ENCODE measurements around the gene FCGR3B. TPM values are rescaled to one million over a fixed set of nuclear protein-coding genes. Genes with fewer than 3 reads are reported as not detected.
A peak's percentile ranks its signal among the peaks of the same experiment; 100 is the strongest.
"Not testable (repeated sequence)": the region's sequence is repeated elsewhere in the genome, so short reads cannot be mapped to it uniquely, and the experiment has no call there.

FCGR3B gene
- total RNA-seq, 1 experiment from 2014 or later, result not detected

DNA sequence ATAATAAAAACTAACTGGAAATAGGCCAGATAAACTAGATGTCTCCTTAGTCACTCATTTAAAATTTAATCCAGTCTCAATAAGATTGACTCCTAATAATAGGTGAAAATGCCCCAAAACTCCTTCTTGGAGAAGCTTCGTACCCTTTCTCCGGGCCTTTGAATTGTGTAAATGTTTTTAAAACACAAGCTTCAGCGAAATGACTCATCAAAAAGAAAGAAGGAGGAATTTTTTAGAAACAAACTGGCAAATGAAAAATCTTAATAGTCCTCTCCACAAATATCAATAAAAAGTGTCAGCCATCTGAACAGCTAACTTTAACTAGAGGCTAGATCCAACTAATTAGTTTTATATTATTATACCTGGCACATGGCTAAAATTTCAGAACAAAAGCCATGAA is 33.9 kb downstream of the FCGR3B start:
- H3K9me3 Mint-ChIP-seq (ENCODE audit: unreplicated experiment); H3K4me3 Mint-ChIP-seq (ENCODE audit: unreplicated experiment): not testable (repeated sequence)
- intact Hi-C loops (cut with micrococcal nuclease; ENCODE audit: unreplicated experiment), result loop anchor here (5.0 kb wide), 1 partner anchor 85 kb away; no protein-coding TSS in a partner anchor

DNA sequence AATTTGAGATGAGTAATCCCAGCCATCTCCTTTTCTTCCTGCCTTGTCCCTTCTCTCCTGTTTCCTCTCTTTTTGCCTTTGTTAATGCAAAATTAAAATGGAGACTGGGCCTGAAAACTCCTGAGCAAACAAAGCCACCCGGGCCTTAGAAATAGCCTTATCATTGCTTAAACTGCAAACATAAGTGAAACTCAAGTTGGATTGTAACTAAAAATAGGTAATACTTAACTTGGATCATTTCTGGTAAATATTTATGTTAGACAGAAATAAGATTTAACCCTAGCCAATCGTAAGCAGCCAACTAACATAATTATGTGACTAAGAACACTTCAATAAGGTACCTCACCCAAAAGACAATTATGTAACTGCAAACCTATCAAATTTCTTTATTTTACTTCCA is 35.4 kb downstream of the FCGR3B start:
- BruUV-seq (replicated peaks); DNase-seq; POLR2A ChIA-PET; H3K9me3 ChIP-seq; H3K27ac Mint-ChIP-seq (ENCODE audit: unreplicated experiment); H3K4me3 Mint-ChIP-seq (ENCODE audit: unreplicated experiment); H3K36me3 ChIP-seq (ENCODE audit: control insufficient read depth, insufficient read depth, low read length); CTCF ChIA-PET; H3K9me3 Mint-ChIP-seq (ENCODE audit: unreplicated experiment); H3K36me3 Mint-ChIP-seq (ENCODE audit: insufficient read depth, unreplicated experiment); H3K27me3 ChIP-seq (replicated peaks; ENCODE audit: control insufficient read depth, insufficient read depth, low read length); H3K4me1 Mint-ChIP-seq (ENCODE audit: low read depth, unreplicated experiment); H3K4me1 ChIP-seq; H3K4me3 ChIP-seq (ENCODE audit: low read depth, low read length); H3K27me3 Mint-ChIP-seq (ENCODE audit: insufficient read depth, unreplicated experiment): not testable (repeated sequence)
- intact Hi-C loops (cut with micrococcal nuclease; ENCODE audit: unreplicated experiment), result loop anchor here (5.0 kb wide), 1 partner anchor 83 kb away; no protein-coding TSS in a partner anchor

More for the DNA sequence above, 33.9 kb downstream of the FCGR3B start:
- H3K4me1 ChIP-seq; BruUV-seq (replicated peaks); DNase-seq; H3K27me3 ChIP-seq (replicated peaks; ENCODE audit: control insufficient read depth, insufficient read depth, low read length); H3K36me3 Mint-ChIP-seq (ENCODE audit: insufficient read depth, unreplicated experiment); POLR2A ChIA-PET; H3K27ac Mint-ChIP-seq (ENCODE audit: unreplicated experiment); H3K27me3 Mint-ChIP-seq (ENCODE audit: insufficient read depth, unreplicated experiment); H3K36me3 ChIP-seq (ENCODE audit: control insufficient read depth, insufficient read depth, low read length); H3K4me1 Mint-ChIP-seq (ENCODE audit: low read depth, unreplicated experiment); CTCF ChIA-PET; H3K9me3 ChIP-seq; H3K4me3 ChIP-seq (ENCODE audit: low read depth, low read length): not testable (repeated sequence)

DNA sequence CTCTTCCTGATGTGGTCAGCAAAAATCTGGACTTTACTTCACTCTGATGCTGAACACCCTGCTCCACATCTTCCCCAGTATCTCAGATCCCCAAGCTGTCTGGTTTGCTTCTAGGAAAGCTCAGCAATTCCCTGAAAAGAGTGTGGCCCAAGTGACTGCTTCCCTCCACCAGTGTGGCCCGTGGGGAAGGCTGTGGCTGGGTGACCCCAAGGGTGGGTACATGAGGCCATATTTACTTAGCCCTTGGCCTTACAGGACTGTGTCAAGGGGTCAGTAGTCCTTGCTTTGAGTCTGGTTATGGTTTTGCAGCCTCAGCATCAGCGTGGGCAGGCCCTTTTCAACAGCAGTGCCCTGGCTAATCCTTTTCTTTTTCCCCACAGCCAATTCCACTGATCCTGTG is 35.8 kb downstream of the FCGR3B start:
- POLR2A ChIA-PET; H3K4me1 ChIP-seq; H3K4me3 ChIP-seq (ENCODE audit: low read depth, low read length); DNase-seq; H3K4me3 Mint-ChIP-seq (ENCODE audit: unreplicated experiment); H3K36me3 ChIP-seq (ENCODE audit: control insufficient read depth, insufficient read depth, low read length); CTCF ChIA-PET; H3K27me3 ChIP-seq (replicated peaks; ENCODE audit: control insufficient read depth, insufficient read depth, low read length); H3K4me1 Mint-ChIP-seq (ENCODE audit: low read depth, unreplicated experiment); H3K9me3 Mint-ChIP-seq (ENCODE audit: unreplicated experiment); BruUV-seq (replicated peaks); H3K9me3 ChIP-seq; H3K27me3 Mint-ChIP-seq (ENCODE audit: insufficient read depth, unreplicated experiment); H3K36me3 Mint-ChIP-seq (ENCODE audit: insufficient read depth, unreplicated experiment); H3K27ac Mint-ChIP-seq (ENCODE audit: unreplicated experiment): not testable (repeated sequence)
- intact Hi-C loops (cut with micrococcal nuclease; ENCODE audit: unreplicated experiment), result loop anchor here (5.0 kb wide), 1 partner anchor 83 kb away; no protein-coding TSS in a partner anchor

DNA sequence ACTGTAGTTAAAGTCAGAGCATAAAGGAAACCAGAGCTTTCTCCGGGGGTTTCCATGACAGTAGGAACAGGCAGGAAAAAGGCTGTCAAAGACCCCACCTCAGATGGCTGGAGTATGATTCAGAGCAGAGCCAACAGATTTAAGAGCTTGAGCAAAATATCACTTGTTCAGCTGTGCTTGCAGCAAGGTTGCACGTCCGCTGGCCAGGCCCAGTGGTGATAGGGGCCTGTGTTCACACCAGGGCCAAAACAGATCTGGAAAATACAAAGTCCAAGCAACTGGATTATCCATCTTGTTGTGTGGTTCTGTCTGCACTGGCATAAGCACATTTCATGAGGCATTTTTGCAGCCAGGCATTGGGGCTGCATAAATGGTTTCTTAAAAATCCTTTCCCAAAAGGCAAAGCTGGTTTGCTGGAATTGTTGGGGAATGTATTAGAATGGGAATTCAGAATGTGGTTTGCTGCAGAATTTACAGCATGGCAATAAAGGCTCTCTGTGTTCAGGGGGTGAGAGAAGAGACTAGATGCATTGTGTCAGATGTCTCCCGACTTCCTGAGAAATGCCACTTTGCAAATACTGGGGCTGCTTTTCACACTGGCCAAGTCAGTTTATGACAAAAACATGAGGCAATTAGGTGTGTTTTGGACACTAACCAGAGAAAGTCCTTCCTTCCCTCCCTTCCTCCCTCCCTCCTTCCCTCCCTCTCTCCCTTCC is 36.5 kb downstream of the FCGR3B start:
- H3K4me1 ChIP-seq; H3K4me3 ChIP-seq (ENCODE audit: low read depth, low read length); H3K4me3 Mint-ChIP-seq (ENCODE audit: unreplicated experiment); intact Hi-C loops (cut with micrococcal nuclease; ENCODE audit: unreplicated experiment); BruUV-seq (replicated peaks); POLR2A ChIA-PET; H3K4me1 Mint-ChIP-seq (ENCODE audit: low read depth, unreplicated experiment); H3K36me3 Mint-ChIP-seq (ENCODE audit: insufficient read depth, unreplicated experiment); H3K27me3 ChIP-seq (replicated peaks; ENCODE audit: control insufficient read depth, insufficient read depth, low read length); H3K9me3 ChIP-seq; H3K9me3 Mint-ChIP-seq (ENCODE audit: unreplicated experiment); H3K36me3 ChIP-seq (ENCODE audit: control insufficient read depth, insufficient read depth, low read length); CTCF ChIA-PET; H3K27me3 Mint-ChIP-seq (ENCODE audit: insufficient read depth, unreplicated experiment); DNase-seq: not testable (repeated sequence)
- peak overlapping the region; percentile 61 for H3K27ac Mint-ChIP-seq (ENCODE audit: unreplicated experiment)

DNA sequence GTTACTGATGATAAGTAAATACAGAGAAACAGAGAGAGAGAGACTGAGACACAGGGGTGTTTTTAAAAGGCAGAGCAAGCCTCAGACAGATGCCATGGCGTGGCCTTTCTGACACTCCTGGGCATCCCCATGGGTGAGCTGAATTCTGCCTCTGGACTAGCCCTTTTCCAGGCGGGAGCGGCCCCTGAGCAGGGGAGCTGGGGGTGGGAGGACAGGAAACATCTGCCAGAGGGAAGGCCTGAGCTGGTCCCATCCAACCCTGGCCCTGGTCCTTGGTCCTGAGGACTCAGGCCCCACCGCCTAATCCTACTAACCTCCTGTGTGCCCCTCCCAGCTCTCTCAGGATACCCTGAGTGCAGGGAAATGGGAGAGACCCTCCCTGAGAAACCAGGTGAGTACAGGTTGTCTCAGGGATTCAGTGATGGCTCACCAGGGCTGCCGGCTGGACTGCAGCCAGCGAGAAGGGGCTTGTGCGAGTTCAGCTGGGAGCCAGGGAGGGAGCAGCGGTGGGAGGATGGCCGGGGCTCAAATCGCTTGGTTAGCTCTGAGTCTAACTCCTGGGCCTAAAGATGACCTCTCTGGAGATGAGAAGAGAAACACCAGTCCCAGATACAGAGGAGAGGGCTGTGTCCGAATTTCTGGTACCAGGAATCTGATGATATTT is 37.8 kb downstream of the FCGR3B start:
- H3K4me1 ChIP-seq; H3K27me3 ChIP-seq (replicated peaks; ENCODE audit: control insufficient read depth, insufficient read depth, low read length); H3K9me3 ChIP-seq; H3K27ac Mint-ChIP-seq (ENCODE audit: unreplicated experiment); H3K9me3 Mint-ChIP-seq (ENCODE audit: unreplicated experiment); BruUV-seq (replicated peaks); intact Hi-C loops (cut with micrococcal nuclease; ENCODE audit: unreplicated experiment); H3K36me3 ChIP-seq (ENCODE audit: control insufficient read depth, insufficient read depth, low read length); H3K36me3 Mint-ChIP-seq (ENCODE audit: insufficient read depth, unreplicated experiment); POLR2A ChIA-PET; DNase-seq; H3K4me3 ChIP-seq (ENCODE audit: low read depth, low read length); H3K27me3 Mint-ChIP-seq (ENCODE audit: insufficient read depth, unreplicated experiment); CTCF ChIA-PET; H3K4me1 Mint-ChIP-seq (ENCODE audit: low read depth, unreplicated experiment); H3K4me3 Mint-ChIP-seq (ENCODE audit: unreplicated experiment): not testable (repeated sequence)

DNA sequence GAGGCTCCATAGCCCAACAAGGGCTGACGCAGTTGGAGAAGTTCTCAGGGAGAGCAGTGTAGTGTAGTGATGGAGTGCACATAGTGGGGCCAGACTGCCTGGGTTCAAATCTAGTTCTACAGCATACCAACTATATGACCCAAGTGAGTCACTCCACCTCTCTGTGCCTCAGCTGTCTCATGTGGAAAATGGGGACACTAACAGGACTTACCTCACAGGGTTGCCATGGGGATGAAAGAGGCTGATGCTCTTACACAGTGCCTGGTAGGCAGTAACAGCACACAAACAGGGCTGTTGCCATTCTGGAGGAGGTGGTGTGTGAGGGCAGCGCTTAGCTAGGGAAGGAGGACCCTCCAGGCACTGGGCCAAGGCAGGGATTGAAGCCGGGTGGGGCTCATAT is 38.4 kb downstream of the FCGR3B start:
- H3K9me3 ChIP-seq; H3K4me1 ChIP-seq; CTCF ChIA-PET; H3K4me1 Mint-ChIP-seq (ENCODE audit: low read depth, unreplicated experiment); H3K9me3 Mint-ChIP-seq (ENCODE audit: unreplicated experiment); H3K36me3 ChIP-seq (ENCODE audit: control insufficient read depth, insufficient read depth, low read length); DNase-seq; H3K4me3 Mint-ChIP-seq (ENCODE audit: unreplicated experiment); H3K36me3 Mint-ChIP-seq (ENCODE audit: insufficient read depth, unreplicated experiment); H3K4me3 ChIP-seq (ENCODE audit: low read depth, low read length); H3K27me3 ChIP-seq (replicated peaks; ENCODE audit: control insufficient read depth, insufficient read depth, low read length); H3K27ac Mint-ChIP-seq (ENCODE audit: unreplicated experiment); POLR2A ChIA-PET; BruUV-seq (replicated peaks); H3K27me3 Mint-ChIP-seq (ENCODE audit: insufficient read depth, unreplicated experiment); intact Hi-C loops (cut with micrococcal nuclease; ENCODE audit: unreplicated experiment): not testable (repeated sequence)

DNA sequence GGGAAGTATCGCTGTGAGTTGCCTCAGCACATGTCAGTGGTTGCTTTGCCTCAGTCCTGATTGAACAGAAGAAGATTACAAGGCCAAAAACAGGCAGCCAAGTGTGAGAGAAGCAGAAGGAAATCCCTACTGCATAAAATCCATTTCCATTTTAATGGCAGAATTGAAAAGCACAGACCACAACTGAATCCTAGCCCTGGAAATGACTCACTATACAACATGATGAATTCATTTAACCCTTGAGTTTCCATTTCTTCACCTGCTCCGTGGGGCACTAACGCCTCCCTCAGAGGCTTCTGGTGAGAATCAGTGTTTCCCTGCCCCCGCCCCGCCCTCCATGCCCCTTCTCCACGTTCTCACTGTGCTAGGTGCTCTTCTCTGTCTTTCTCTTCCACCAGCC is 41.1 kb downstream of the FCGR3B start:
- DNase-seq; BruUV-seq (replicated peaks); H3K36me3 Mint-ChIP-seq (ENCODE audit: insufficient read depth, unreplicated experiment); H3K27me3 Mint-ChIP-seq (ENCODE audit: insufficient read depth, unreplicated experiment); H3K9me3 ChIP-seq; H3K4me1 Mint-ChIP-seq (ENCODE audit: low read depth, unreplicated experiment); H3K27me3 ChIP-seq (replicated peaks; ENCODE audit: control insufficient read depth, insufficient read depth, low read length); H3K4me3 Mint-ChIP-seq (ENCODE audit: unreplicated experiment); POLR2A ChIA-PET; H3K27ac Mint-ChIP-seq (ENCODE audit: unreplicated experiment); H3K9me3 Mint-ChIP-seq (ENCODE audit: unreplicated experiment); H3K4me1 ChIP-seq; H3K36me3 ChIP-seq (ENCODE audit: control insufficient read depth, insufficient read depth, low read length); CTCF ChIA-PET; intact Hi-C loops (cut with micrococcal nuclease; ENCODE audit: unreplicated experiment); H3K4me3 ChIP-seq (ENCODE audit: low read depth, low read length): not testable (repeated sequence)

All from Caco-2 (cell line).